K562 (cell line): ENCODE data around the gene ABCA4. TPM values are rescaled to one million over a fixed set of nuclear protein-coding genes. Genes with fewer than 3 reads are reported as not detected.

ENCODE experiments used
- ADNP ChIP-seq: fragments of 200-800 bp; sonication (Bioruptor generic); IDR thresholded peaks from 2 replicates; pipeline ENCODE4 v1.6.1; 2016; ENCODE audit warnings: missing genetic modification characterization, missing compliant biosample characterization
- AFF1 ChIP-seq, 2 experiments: fragments of 450-650 bp; IDR thresholded peaks; 2 replicates each; pipeline ENCODE4 v1.6.1; 2018; ENCODE audit warnings: mild to moderate bottlenecking in 2 of 2, low read depth in 1 of 2; ENCODE audit not compliant: partially characterized antibody in 2 of 2
- CHAMP1 ChIP-seq: fragments of 450-650 bp; IDR thresholded peaks from 2 replicates; pipeline ENCODE4 v1.6.1; 2016; ENCODE audit warnings: mild to moderate bottlenecking
- FUS ChIP-seq: fragments of 200-400 bp; formaldehyde crosslinking; optimal IDR thresholded peaks from 2 replicates; pipeline ENCODE3; 2017; ENCODE audit warnings: low read depth, low read length
- HDGF ChIP-seq: fragments of 450-650 bp; IDR thresholded peaks from 2 replicates; pipeline ENCODE4 v1.6.1; 2016
- KLF1 ChIP-seq: fragments of 450-650 bp; IDR thresholded peaks from 2 replicates; pipeline ENCODE4 v1.6.1; 2016; ENCODE audit warnings: missing genetic modification characterization, missing compliant biosample characterization
- NONO ChIP-seq, 2 experiments: fragments of 200-400 bp in 1 of 2; fragments of 450-650 bp in 1 of 2; formaldehyde crosslinking in 1 of 2; IDR thresholded peaks; 2 replicates each; pipeline ENCODE4 v1.6.1; 2017; ENCODE audit warnings: low read depth in 2 of 2, mild to moderate bottlenecking in 2 of 2, moderate library complexity in 2 of 2, low read length in 1 of 2
- PPARD ChIP-seq: fragments of 250-450 bp; sonication (Bioruptor Pico); IDR thresholded peaks from 2 replicates; pipeline ENCODE4 v1.8.0; 2022; ENCODE audit warnings: inconsistent platforms, mild to moderate bottlenecking, moderate library complexity
- RBM15 ChIP-seq: fragments of 200-400 bp; formaldehyde crosslinking; IDR thresholded peaks from 2 replicates; pipeline ENCODE4 v1.6.1; 2018; ENCODE audit warnings: mild to moderate bottlenecking, low read length, moderate library complexity; ENCODE audit not compliant: insufficient read depth
- TBP ChIP-seq: optimal IDR thresholded peaks from 2 replicates; pipeline ENCODE3; 2011; ENCODE audit warnings: low read depth, low read length, improper control_type of control experiment
- TFAP4 ChIP-seq: sonication (generic); formaldehyde crosslinking; IDR thresholded peaks from 2 replicates; pipeline ENCODE4 v1.8.0; 2022; ENCODE audit warnings: missing genetic modification reagents, mild to moderate bottlenecking, moderate library complexity, borderline replicate concordance
- TSC22D4 ChIP-seq: fragments of 450-650 bp; IDR thresholded peaks from 2 replicates; pipeline ENCODE4 v1.6.1; 2016; ENCODE audit warnings: missing genetic modification characterization, missing biosample characterization, control low read depth
- ZBTB9 ChIP-seq: fragments of 450-650 bp; formaldehyde crosslinking; IDR thresholded peaks from 2 replicates; pipeline ENCODE4 v1.4.0; 2020; ENCODE audit warnings: mild to moderate bottlenecking, moderate library complexity
- ZNF23 ChIP-seq: fragments of 250-450 bp; sonication (Bioruptor Pico); IDR thresholded peaks from 2 replicates; pipeline ENCODE4 v1.4.0; 2020; ENCODE audit warnings: mild to moderate bottlenecking
- ZNF24 ChIP-seq: fragments of 450-650 bp; IDR thresholded peaks from 2 replicates; pipeline ENCODE4 v1.6.1; 2016
- ZNF518B ChIP-seq: fragments of 250-450 bp; sonication (Bioruptor Pico); IDR thresholded peaks from 2 replicates; pipeline ENCODE4 v1.5.0; 2021; ENCODE audit warnings: mild to moderate bottlenecking, moderate library complexity
- polyA plus RNA-seq, 8 experiments: library from polyadenylated mRNA; depleted of rRNA in 4 of 8; stranded (reverse) in 5 of 8; unstranded in 3 of 8; fragments of >200 nt; fragmentation: Nextera tagmentation in 2 of 8; fragmentation: Illumina TruSeq in 1 of 8; extraction: Ambion mirVana in 2 of 8; extraction: Trizol in 1 of 8; gene quantifications; 2 replicates each; pipeline versions ENCODE4 v1.2.1 to v1.2.3, GENCODE V29; 2011 to 2014; ENCODE audit warnings: inconsistent platforms in 1 of 8, missing spikeins in 1 of 8
- total RNA-seq, 7 experiments: library from RNA; depleted of rRNA in 6 of 7; stranded (reverse); fragments of >200 nt in 6 of 7; fragmentation: Illumina TruSeq in 2 of 7; extraction: Trizol in 2 of 7; gene quantifications; 2 replicates each; pipeline versions ENCODE4 v1.2.1 to v1.2.3, GENCODE V29; 2011 to 2021; ENCODE audit warnings: low replicate concordance in 1 of 7

Gene ABCA4
- total and polyA plus RNA-seq, 9 of the 15 experiments (the other 6 are each of a cell fraction or from before 2014, with no cell fraction given) = 0.01 to 0.04 TPM; not detected in 7

GRCh38 chr1:94045465-94046056 is 75.4 kb downstream of the ABCA4 start (continued):
- no peak for TF ChIP-seq ZBTB9
- no peak for TF ChIP-seq FUS
- peak; percentile 90 for TF ChIP-seq KLF1
- peak; percentile 30; the same call in 1 of the 2 replicates for TF ChIP-seq TFAP4 (CRISPR knock-in tag)
- no peak for TF ChIP-seq ZNF518B
- no peak for TF ChIP-seq ZNF23 (CRISPR knock-in tag)
- TF ChIP-seq PPARD = no peak
- TF ChIP-seq HDGF = no peak
- no peak for TF ChIP-seq RBM15
- TF ChIP-seq TSC22D4 (tag) = no peak
- TF ChIP-seq ZNF24 = no peak
- no peak for TF ChIP-seq CHAMP1
- no peak for TF ChIP-seq ADNP (tag)
- no peak for TF ChIP-seq TBP
- no peak for TF ChIP-seq AFF1 (IDR thresholded peaks at IDR 0.05; ENCODE audit: low read depth in 1 of 2, partially characterized antibody in 2 of 2)
- TF ChIP-seq NONO (IDR thresholded peaks at IDR 0.05; ENCODE audit: low read depth in 2 of 2, low read length in 1 of 2) = no peak
